Loucy (cell line): Measurements from ENCODE around the gene SLC12A2.

Experiments
- EZH2phosphoT487 ChIP-seq: fragments of 200-600 bp; IDR thresholded peaks from 2 replicates; pipeline ENCODE4 v1.6.1; 2018; ENCODE audit warnings: antibody characterized with exemption, mild to moderate bottlenecking, moderate library complexity, borderline replicate concordance
- TF ChIP-seq, protein P1 (sequence below): fragments of 200-600 bp; sonication (generic); conservative IDR thresholded peaks from 2 replicates; pipeline ENCODE4 v1.5.1; 2014; ENCODE audit warnings: mild to moderate bottlenecking, antibody characterized with exemption, low read length

DNA sequence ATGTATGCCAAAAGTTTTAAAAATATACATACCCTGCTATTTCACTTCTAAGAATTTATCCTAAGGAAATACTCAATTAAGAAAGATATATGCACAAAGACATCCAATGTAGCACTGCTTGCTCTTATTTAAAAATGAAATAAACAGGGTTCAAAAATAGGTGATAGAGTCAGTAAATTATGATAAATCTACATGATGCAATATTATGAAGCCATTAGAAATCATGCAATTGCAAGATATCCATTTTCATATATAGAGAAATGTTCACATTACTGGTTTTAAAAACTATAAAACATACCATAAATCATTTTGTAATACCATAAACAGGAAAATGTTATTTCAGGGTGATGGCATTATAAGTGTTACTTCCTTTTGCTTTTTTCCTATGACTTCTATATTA, 8.6 kb upstream of the SLC12A2 start:
- TF ChIP-seq, protein P1, sequence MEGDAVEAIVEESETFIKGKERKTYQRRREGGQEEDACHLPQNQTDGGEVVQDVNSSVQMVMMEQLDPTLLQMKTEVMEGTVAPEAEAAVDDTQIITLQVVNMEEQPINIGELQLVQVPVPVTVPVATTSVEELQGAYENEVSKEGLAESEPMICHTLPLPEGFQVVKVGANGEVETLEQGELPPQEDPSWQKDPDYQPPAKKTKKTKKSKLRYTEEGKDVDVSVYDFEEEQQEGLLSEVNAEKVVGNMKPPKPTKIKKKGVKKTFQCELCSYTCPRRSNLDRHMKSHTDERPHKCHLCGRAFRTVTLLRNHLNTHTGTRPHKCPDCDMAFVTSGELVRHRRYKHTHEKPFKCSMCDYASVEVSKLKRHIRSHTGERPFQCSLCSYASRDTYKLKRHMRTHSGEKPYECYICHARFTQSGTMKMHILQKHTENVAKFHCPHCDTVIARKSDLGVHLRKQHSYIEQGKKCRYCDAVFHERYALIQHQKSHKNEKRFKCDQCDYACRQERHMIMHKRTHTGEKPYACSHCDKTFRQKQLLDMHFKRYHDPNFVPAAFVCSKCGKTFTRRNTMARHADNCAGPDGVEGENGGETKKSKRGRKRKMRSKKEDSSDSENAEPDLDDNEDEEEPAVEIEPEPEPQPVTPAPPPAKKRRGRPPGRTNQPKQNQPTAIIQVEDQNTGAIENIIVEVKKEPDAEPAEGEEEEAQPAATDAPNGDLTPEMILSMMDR: no peak
- TF ChIP-seq EZH2phosphoT487: no peak
